Peyer's patch (tissue), 4 donors: Measurements from ENCODE around the gene PLXNC1.

Experiments used
- POLR2A ChIP-seq, 2 donors: fragments of 450-650 bp; IDR thresholded peaks; one replicate each; pipeline ENCODE4 v1.5.1; 2017; ENCODE audit warnings: antibody characterized with exemption in 2 of 2, mild to moderate bottlenecking in 2 of 2, moderate library complexity in 2 of 2
- TF ChIP-seq, protein P1 (sequence below), 6 experiments: fragments of 450-650 bp in 4 of 6; fragments of 200-600 bp in 2 of 6; sonication (generic) in 1 of 6; IDR thresholded peaks; one replicate each; pipeline ENCODE4 v1.5.1; 2017 to 2019; ENCODE audit warnings: antibody characterized with exemption in 6 of 6, mild to moderate bottlenecking in 3 of 6, moderate library complexity in 1 of 6

DNA sequence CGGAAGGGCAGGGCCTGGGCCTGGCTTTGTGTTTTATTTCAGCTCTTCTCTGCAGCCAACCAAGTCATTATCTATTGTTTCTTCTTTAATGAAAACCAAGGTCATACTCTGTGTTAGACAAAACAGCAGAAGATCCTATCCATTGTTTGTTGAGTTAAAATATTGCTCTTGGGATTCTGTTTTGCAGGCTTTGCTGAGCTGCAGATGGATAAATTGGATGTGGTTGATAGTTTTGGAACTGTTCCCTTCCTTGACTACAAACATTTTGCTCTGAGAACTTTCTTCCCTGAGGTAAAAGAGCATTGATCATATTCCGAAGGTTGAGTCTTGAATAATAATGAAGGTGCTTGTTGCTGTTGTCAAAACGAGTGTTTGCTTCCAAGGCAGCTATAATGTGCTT is 106.6 kb downstream of the PLXNC1 start:
- no peak for TF ChIP-seq POLR2A (IDR thresholded peaks at IDR 0.05)
- TF ChIP-seq, protein P1, sequence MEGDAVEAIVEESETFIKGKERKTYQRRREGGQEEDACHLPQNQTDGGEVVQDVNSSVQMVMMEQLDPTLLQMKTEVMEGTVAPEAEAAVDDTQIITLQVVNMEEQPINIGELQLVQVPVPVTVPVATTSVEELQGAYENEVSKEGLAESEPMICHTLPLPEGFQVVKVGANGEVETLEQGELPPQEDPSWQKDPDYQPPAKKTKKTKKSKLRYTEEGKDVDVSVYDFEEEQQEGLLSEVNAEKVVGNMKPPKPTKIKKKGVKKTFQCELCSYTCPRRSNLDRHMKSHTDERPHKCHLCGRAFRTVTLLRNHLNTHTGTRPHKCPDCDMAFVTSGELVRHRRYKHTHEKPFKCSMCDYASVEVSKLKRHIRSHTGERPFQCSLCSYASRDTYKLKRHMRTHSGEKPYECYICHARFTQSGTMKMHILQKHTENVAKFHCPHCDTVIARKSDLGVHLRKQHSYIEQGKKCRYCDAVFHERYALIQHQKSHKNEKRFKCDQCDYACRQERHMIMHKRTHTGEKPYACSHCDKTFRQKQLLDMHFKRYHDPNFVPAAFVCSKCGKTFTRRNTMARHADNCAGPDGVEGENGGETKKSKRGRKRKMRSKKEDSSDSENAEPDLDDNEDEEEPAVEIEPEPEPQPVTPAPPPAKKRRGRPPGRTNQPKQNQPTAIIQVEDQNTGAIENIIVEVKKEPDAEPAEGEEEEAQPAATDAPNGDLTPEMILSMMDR (IDR thresholded peaks at IDR 0.05), result no peak
